Measurements from ENCODE around the gene RAPGEF2.

GRCh38 chr4:159252491-159252890, 149.6 kb downstream of the RAPGEF2 start:
- TF ChIP-seq EZH2 (IDR thresholded peaks at IDR 0.05; ENCODE audit: low read depth) (no peak), CTCF (conservative IDR thresholded peaks at IDR 0.05) (no peak)

Measured in PC-9 (cell line).